Left forelimb (tissue), 1 donor: Measurements from ENCODE around the gene NDUFB8.

Source experiments
- DNase-seq: peaks from one replicate; pipeline ENCODE4 v3.0.0-alpha.2; 2018; ENCODE audit warnings: low spot score

Gene NDUFB8

GRCh38 chr10:100506596-100507356 is 22.9 kb downstream of the NDUFB8 start:
- DNase-seq, result no peak

GRCh38 chr10:100505164-100505563 is 24.5 kb downstream of the NDUFB8 start:
- DNase-seq, result no peak

GRCh38 chr10:100504096-100504495 is 25.6 kb downstream of the NDUFB8 start:
- DNase-seq, result no peak

GRCh38 chr10:100502926-100503494 is 26.7 kb downstream of the NDUFB8 start:
- DNase-seq, result no peak

- no peak for DNase-seq
These were observed 28.2 kb downstream of the NDUFB8 start for GRCh38 chr10:100501423-100501822.

GRCh38 chr10:100498059-100498458 is 31.6 kb downstream of the NDUFB8 start:
- DNase-seq, result no peak

- no peak for DNase-seq
These were observed 33.1 kb downstream of the NDUFB8 start for GRCh38 chr10:100496567-100496966.

GRCh38 chr10:100490531-100490930 is 39.1 kb downstream of the NDUFB8 start:
- DNase-seq, result no peak

GRCh38 chr10:100489396-100489795 is 40.3 kb downstream of the NDUFB8 start:
- no peak for DNase-seq

GRCh38 chr10:100487529-100487928 is 42.1 kb downstream of the NDUFB8 start:
- no peak for DNase-seq

- DNase-seq, result no peak
These were observed 43.7 kb downstream of the NDUFB8 start for GRCh38 chr10:100485801-100486495.

- no peak for DNase-seq
These were observed 44.3 kb downstream of the NDUFB8 start for GRCh38 chr10:100485366-100485765.

GRCh38 chr10:100483876-100484666 is 45.6 kb downstream of the NDUFB8 start:
- no peak for DNase-seq

- no peak for DNase-seq
These were observed 46.9 kb downstream of the NDUFB8 start for GRCh38 chr10:100482834-100483185.

GRCh38 chr10:100482181-100482833 is 47.4 kb downstream of the NDUFB8 start:
- peak; percentile 73 for DNase-seq

- peak; percentile 89 for DNase-seq
These were observed 48.1 kb downstream of the NDUFB8 start for GRCh38 chr10:100481462-100482081.

GRCh38 chr10:100480002-100480401 is 49.7 kb downstream of the NDUFB8 start:
- no peak for DNase-seq

- no peak for DNase-seq
These were observed 50.6 kb downstream of the NDUFB8 start for GRCh38 chr10:100479037-100479436.

- no peak for DNase-seq
These were observed 51.7 kb downstream of the NDUFB8 start for GRCh38 chr10:100477970-100478369.
